AG09319 (cell line): ENCODE measurements around the gene MUC12.
"Not testable (repeated sequence)": the region's sequence is repeated elsewhere in the genome, so short reads cannot be mapped to it uniquely, and the experiment has no call there.

Experiments used
- DNase-seq: peaks from one replicate; pipeline ENCODE4 v3.0.0-alpha.2; 2010; ENCODE audit warnings: low read depth; ENCODE audit errors: extremely low read depth
- TF ChIP-seq, protein P1 (sequence below): IDR thresholded peaks from 2 replicates; pipeline ENCODE4 v1.5.1; 2011; ENCODE audit warnings: low read depth, mild to moderate bottlenecking, inconsistent platforms, low read length, moderate library complexity

The MUC12 gene

GRCh38 chr7:100975371-100975821 is 6.0 kb downstream of the MUC12 start:
- DNase-seq: no peak
- TF ChIP-seq, protein P1, sequence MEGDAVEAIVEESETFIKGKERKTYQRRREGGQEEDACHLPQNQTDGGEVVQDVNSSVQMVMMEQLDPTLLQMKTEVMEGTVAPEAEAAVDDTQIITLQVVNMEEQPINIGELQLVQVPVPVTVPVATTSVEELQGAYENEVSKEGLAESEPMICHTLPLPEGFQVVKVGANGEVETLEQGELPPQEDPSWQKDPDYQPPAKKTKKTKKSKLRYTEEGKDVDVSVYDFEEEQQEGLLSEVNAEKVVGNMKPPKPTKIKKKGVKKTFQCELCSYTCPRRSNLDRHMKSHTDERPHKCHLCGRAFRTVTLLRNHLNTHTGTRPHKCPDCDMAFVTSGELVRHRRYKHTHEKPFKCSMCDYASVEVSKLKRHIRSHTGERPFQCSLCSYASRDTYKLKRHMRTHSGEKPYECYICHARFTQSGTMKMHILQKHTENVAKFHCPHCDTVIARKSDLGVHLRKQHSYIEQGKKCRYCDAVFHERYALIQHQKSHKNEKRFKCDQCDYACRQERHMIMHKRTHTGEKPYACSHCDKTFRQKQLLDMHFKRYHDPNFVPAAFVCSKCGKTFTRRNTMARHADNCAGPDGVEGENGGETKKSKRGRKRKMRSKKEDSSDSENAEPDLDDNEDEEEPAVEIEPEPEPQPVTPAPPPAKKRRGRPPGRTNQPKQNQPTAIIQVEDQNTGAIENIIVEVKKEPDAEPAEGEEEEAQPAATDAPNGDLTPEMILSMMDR: no peak

- TF ChIP-seq, protein P1: no peak
- no peak for DNase-seq
Measured at GRCh38 chr7:100978300-100978699, 8.9 kb downstream of the MUC12 start.

DNA sequence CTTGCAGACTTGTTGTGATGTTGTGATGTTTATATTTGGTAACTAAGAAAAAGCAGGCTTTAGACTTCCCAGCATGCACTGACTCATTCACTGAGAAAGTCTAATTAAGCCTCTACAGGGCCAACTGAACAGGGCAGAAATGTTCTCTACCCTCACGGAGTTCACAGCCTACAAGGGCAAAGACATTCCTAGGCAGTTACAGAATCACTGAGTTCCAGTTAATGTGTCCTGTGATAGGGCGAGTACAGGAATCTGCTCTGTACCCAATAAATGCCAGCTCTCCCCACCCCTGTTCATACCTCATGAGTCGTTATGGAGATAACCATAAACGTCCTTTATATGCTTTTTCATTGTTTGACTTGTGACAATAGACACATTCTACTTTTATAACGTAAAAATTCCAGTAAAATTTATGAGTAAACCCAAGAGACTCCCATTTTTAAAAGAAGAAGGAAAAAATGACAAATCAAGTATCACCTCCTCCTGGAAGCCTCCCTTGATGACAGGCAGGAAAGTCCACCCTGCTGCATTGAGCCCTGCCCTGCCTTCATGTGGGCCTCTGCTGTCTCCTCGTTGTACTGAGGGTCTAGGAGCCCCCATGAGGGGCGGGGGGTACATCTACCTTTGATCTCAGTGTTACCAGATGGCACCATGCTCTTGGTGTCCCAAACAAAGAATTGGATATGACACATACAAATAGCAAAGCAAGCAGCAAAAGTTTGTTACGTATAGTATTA is 14.3 kb downstream of the MUC12 start:
- TF ChIP-seq, protein P1: no peak
- no peak for DNase-seq

GRCh38 chr7:100984241-100984918 is 15.0 kb downstream of the MUC12 start:
- DNase-seq: not testable (repeated sequence)

DNA sequence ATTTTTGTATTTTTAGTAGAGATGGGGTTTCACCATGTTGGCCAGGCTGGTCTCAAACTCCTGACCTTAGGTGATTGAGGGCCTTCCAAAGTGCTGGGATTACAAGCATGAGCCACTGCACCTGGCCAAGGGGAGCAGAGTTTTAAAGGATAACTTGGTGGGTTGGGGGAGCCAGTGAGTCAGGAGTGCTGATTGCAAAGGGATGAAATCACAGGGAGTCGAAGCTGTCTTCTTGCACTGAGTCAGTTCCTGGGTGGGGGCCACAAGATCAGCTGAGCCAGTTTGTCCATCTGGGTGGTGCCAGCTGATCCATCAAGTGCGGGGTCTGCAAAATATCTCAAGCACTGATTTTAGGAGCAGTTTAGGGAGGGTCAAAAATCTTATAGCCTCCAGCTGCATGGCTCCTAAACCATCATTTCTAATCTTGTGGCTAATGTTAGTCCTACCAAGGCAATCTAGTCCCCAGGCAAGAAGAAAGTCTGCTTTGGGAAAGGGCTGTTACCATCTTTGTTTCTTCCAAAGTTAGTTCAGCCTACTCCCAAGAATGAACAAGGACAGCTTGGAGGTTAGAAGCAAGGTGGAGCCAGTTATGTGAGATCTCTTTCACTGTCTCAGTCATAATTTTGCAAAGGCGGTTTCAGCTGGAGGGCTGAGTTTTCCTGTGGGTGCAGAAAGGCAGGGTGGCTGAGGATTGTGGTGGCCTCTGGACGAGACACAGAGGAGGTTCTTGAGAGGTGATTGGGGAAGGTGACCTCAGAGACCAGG is 15.8 kb downstream of the MUC12 start:
- not testable (repeated sequence) for DNase-seq

- TF ChIP-seq, protein P1: no peak
- DNase-seq: no peak
Measured at GRCh38 chr7:100991631-100992030, 22.3 kb downstream of the MUC12 start.

DNA sequence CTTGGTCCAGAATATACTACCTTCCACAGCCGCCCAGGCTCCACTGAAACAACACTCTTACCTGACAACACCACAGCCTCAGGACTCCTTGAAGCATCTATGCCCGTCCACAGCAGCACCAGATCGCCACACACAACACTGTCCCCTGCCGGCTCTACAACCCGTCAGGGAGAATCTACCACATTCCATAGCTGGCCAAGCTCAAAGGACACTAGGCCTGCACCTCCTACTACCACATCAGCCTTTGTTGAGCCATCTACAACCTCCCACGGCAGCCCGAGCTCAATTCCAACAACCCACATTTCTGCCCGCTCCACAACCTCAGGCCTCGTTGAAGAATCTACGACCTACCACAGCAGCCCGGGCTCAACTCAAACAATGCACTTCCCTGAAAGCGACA is 22.9 kb downstream of the MUC12 start:
- DNase-seq: not testable (repeated sequence)

DNA sequence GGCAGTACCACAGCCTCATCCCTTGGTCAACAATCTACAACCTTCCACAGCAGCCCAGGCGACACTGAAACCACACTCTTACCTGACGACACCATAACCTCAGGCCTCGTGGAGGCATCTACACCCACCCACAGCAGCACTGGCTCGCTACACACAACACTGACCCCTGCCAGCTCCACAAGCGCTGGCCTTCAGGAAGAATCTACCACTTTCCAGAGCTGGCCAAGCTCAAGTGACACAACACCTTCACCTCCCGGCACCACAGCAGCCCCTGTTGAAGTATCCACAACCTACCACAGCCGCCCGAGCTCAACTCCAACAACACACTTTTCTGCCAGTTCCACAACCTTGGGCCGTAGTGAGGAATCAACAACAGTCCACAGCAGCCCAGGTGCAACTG is 25.3 kb downstream of the MUC12 start:
- not testable (repeated sequence) for DNase-seq

GRCh38 chr7:100998530-100998929 is 29.2 kb downstream of the MUC12 start:
- DNase-seq: not testable (repeated sequence)

DNA sequence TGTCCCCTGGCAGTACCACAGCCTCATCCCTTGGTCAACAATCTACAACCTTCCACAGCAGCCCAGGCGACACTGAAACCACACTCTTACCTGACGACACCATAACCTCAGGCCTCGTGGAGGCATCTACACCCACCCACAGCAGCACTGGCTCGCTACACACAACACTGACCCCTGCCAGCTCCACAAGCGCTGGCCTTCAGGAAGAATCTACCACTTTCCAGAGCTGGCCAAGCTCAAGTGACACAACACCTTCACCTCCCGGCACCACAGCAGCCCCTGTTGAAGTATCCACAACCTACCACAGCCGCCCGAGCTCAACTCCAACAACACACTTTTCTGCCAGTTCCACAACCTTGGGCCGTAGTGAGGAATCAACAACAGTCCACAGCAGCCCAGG is 30.0 kb downstream of the MUC12 start:
- DNase-seq: not testable (repeated sequence)

GRCh38 chr7:101000025-101000424 is 30.7 kb downstream of the MUC12 start:
- not testable (repeated sequence) for DNase-seq

DNA sequence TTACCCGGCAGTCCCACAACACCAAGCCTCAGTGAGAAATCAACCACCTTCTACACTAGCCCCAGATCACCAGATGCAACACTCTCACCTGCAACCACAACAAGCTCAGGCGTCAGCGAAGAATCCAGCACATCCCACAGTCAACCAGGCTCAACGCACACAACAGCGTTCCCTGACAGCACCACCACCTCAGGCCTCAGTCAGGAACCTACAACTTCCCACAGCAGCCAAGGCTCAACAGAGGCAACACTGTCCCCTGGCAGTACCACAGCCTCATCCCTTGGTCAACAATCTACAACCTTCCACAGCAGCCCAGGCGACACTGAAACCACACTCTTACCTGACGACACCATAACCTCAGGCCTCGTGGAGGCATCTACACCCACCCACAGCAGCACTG is 33.0 kb downstream of the MUC12 start:
- DNase-seq: not testable (repeated sequence)

DNA sequence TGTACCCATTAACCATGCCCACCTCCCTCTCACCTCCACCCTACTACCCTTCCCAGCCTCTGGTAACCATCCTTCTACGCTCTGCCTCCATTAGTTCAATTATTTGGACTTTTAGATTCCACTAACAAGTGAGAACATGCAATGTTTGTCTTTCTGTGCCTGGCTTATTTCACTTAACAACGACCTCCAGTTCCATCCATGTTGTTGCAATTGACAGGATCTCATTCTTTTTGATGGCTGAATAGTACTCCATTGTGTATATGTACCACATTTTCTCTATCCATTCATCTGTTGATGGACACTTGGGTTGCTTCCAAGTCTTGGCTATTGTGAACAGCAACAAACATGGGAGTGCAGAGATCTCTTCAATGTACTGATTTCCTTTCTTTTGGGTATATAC is 38.0 kb downstream of the MUC12 start:
- DNase-seq: not testable (repeated sequence)
